Posterior cingulate gyrus (tissue), 11 donors: Measurements from ENCODE around the gene HACD3.

ENCODE experiments used
- DNase-seq, 10 donors: peaks; one replicate each; pipeline versions ENCODE4 v3.0.0 to v3.0.0-alpha.2; 2020 to 2021; ENCODE audit warnings: mixed read lengths in 3 of 10
- intact Hi-C: fragments of 100-400 bp; cut with DNase I; formaldehyde crosslinking; loops from one replicate; pipeline ENCODE4 v1.15.1; 2023

HACD3 gene, protein sequence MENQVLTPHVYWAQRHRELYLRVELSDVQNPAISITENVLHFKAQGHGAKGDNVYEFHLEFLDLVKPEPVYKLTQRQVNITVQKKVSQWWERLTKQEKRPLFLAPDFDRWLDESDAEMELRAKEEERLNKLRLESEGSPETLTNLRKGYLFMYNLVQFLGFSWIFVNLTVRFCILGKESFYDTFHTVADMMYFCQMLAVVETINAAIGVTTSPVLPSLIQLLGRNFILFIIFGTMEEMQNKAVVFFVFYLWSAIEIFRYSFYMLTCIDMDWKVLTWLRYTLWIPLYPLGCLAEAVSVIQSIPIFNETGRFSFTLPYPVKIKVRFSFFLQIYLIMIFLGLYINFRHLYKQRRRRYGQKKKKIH

DNA sequence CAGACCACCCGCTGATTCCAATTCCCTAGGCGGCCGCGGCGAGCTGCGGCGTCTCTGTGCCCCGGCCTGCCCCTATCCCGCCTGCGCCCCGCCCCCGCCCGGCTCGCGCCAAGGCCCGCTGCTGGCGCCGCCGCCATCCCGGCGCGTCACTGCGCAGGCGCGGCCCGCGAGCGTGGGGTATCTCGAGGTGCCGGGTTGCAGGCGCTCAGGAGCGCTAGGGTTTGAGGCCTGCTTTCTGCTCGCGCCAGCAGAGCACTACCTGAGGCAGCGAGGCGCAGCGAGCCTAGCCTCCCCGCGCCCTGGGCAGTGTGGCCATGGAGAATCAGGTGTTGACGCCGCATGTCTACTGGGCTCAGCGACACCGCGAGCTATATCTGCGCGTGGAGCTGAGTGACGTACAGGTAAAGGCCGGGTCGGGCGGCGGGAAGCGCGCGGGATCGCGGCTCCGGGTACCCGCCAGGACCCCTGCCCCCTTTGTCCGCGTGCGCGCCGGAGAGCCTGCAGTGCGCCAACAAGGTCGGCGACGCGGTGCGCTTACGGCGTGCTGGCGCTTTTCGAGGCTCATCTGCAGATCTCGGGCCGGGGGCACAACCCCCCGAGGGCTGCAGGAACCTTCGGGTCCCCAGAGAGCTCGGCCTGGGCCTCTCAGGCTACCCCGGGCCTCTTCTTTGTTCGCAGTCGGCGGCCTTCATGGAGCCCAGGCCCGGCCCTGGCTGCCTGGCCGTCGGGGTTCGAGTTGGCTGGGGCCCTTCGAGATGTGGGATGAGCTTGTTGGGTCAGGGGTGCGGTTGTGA is at the start of gene HACD3:
HACD3 (plus strand) TSS at position 146 of the 794 bp plus-strand sequence; CDS start at position 315, 169 bp downstream.
- intact Hi-C loops = loop anchor here (1.0 to 10.0 kb wide), 2 partner anchors 13 to 84 kb away; partner anchors contain the start of genes DPP8 and INTS14
- DNase-seq = peak; percentile 78 to 98 (median 84)

DNA sequence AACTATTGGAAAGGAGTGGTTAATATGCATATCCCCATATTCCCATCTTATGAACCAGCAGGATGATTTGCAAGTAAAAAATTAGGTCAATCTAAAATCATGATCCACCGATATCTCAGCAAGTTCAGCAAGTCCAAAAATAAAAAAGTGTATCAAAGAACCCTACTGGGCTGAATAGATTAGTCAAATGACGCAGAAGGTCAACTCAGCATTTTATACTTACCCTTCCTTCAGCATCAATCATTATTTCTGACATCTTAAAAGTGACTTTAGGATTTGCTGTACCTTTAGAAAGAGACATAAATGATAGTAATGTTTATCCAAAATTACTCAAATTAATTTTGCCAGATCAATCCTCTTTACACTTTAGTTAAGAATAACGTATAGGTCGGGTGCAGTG is 45.4 kb upstream of the HACD3 start:
- intact Hi-C loops = no loop called here
- DNase-seq = no peak

DNA sequence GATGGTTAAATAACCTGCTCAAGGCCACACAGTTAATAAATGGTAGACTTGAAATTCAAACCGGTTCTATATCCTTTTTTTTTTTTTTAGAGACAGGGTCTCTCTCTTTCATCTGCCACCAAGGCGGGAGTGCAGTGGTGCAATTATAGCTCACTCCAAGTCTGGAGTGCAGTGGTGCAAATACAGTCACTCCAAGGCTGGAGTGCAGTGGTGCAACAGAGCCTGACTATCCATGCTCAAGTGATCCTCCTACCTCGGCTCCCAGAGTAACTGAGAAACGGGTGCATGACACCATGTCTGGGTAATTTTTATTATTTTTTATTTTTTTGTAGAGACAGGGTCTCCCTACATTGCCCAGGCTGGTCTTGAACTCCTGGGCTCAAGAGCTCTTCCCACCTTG is 36.2 kb upstream of the HACD3 start:
- intact Hi-C loops = no loop called here
- no peak for DNase-seq

DNA sequence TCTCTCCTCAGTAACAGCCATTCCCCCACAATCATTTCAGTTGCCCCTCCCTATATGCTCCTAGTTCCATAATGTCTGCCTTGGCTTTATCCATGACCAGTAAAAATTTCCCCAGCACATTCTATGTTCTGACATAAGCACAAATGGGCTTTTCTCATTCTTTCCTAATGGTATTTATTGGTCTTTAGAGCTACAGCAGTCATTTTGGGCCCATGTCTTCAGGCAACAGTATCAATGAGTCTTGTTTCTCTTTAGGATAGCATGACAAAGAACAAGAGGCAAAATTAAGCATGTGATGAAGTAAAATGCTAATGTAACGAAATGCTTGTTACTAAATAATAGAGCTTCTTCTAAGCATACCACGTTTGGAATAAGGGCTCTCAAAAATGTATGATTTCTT is 20.9 kb upstream of the HACD3 start:
- intact Hi-C loops = no loop called here
- no peak for DNase-seq

GRCh38 chr15:65512189-65512588 is 18.1 kb upstream of the HACD3 start:
- no peak for DNase-seq
- intact Hi-C loops = no loop called here

DNA sequence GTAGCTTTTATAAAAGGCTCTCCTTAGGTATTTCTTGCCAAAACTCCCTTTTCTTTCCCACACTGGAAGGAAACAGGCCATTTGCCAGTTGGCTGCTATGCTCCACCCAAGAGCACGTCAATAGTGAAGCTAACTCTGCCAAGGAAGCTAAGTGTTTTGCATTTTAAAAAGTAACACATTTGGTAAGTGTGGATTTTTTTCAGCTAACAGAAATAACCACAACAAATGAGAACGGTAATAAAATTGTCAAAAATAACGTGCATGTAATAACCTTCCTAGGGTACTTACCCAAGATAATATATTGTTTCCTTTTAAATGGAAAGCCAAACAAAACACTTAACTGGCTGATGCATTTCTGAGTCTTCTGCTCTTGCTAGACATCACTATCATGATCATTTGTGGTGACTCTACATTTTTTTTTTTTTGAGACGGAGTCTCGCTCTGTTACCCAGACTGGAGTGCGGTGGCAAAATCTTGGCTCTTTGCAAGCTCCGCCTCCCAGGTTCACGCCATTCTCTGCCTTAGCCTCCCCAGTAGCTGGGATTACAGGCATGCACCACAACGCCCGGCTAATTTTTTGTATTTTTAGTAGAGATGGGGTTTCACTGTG is 17.4 kb upstream of the HACD3 start:
- intact Hi-C loops = no loop called here
- peak in 6 of 10 donors; percentile 24 to 91 (median 46) for DNase-seq

DNA sequence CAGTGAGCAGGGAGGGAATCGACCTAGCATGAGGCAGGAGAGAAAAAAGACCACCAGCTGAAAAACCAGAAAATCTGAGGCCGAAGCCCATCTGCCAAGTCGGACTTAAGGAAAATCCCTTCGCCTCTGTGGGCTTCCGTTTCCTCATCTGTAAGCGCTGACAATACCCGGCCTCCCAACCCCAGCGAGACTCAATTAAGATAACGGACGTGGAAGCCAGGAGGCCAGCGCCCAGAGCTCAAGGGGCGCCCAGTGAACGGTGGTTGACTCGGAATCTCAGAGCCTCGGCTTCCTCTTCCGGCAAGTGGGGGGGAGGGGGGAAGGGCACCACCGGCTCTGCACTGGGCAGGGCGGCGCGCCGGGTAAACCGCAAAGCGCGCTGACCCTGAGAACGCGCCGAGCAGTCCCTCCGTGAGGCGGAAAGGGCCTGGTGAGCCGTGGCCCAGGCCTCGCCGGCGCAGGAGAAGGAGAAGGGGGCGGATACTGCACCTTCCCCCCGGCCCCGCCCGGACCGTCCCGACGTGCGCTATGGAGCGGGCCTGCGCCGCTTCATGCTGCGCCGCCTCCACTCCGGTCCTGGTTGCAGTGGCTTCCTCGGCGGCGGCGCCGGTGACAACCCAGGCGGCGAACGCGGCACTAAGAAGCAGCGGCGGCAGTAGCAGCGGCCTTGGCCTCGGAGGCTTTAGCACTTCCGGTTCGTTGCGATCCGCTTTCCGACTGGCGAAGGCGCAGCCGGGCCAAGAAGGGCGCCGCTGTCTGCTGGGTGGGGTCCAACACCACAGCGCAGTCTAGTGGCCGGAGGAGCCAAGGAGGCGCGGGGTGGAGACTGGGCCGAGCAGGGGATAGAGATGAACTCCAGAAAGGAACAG is 13.0 kb upstream of the HACD3 start, which contains the start of gene DPP8:
DPP8 (minus strand) TSS at position 693 of the 869 bp plus-strand sequence. CDS start 5,136 bp downstream, outside the sequence.
- intact Hi-C loops = loop anchor here (1.0 kb wide), 1 partner anchor 13 kb away; the partner anchor contains the start of gene HACD3
- DNase-seq = peak; percentile 91 to 99 (median 96)

DNA sequence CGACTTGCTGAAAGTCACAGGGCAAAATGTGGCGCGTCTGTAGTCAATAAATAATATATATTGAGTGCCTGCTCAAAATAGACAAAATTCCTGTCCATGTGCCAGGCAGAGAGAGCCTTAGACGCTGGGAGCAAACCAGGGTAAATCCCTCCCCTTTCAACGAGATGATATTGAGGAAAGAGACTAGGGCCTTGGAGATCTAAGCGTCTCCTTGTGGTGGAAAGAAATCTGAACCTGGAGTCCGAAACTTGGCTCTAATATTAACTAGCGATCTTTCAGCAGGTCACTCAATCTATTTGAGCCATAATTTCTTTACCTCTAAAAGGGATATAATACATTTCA is 12.4 kb upstream of the HACD3 start:
- intact Hi-C loops = loop anchor here (1.0 kb wide), 1 partner anchor 12 kb away; the partner anchor contains the start of gene HACD3
- no peak for DNase-seq

DNA sequence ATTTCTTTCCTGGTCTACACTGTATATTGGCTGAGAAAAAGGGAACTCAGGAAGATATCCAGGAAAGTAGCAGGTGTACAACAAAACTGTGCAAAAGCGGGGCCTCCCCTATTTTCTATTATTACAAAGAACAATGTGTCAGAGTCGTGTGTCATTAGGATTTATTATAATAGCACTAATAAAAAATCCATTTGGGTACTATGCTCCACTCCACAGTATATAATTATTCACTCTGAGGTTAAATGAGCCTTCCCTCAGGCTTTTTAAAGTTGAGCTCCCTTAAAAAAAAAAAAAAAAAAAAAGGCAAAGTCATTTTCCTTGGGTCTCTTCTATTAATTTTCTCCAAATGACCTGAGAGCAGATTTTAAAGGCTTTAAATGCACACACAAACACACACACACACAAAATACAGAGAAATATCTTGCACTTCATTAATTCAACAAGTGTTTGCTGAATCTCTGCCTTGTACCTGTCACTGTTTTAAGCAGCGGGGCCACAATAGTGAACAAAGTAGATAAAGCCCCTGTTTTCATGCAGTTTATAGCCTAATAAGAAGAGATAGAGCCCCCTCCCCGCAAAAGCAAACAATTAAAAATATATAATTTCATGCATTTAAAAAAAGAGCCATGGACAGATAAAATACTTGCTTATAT is 11.5 kb upstream of the HACD3 start:
- no peak for DNase-seq
- intact Hi-C loops = no loop called here

- no peak for DNase-seq
Observed at GRCh38 chr15:65521350-65521749, 8.9 kb upstream of the HACD3 start.

GRCh38 chr15:65524226-65524625 is 6.0 kb upstream of the HACD3 start:
- intact Hi-C loops = no loop called here
- no peak for DNase-seq

More at GRCh38 chr15:65521350-65521749, 8.9 kb upstream of the HACD3 start:
- intact Hi-C loops = no loop called here

DNA sequence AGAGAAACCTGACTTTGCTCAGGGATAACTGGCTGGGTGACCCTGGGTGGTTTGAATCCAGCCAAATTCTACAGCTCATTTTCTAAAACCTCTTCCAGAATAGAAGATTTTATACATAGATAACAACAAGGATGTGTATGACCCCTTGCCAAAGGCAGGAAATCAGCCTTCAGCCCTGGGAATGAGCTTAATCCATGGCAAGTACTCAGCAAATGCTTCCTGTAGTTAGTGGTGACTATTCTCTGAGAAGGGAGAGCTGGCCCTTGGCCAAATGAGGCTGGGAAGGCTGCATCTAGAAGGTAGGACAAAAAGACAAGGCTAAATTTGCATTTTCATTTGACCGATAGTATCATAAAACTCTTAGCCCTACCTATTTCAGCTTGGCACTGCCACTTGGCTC is 4.6 kb upstream of the HACD3 start:
- intact Hi-C loops = no loop called here
- DNase-seq = peak in 3 of 10 donors; percentile 27 to 69 (median 40)

DNA sequence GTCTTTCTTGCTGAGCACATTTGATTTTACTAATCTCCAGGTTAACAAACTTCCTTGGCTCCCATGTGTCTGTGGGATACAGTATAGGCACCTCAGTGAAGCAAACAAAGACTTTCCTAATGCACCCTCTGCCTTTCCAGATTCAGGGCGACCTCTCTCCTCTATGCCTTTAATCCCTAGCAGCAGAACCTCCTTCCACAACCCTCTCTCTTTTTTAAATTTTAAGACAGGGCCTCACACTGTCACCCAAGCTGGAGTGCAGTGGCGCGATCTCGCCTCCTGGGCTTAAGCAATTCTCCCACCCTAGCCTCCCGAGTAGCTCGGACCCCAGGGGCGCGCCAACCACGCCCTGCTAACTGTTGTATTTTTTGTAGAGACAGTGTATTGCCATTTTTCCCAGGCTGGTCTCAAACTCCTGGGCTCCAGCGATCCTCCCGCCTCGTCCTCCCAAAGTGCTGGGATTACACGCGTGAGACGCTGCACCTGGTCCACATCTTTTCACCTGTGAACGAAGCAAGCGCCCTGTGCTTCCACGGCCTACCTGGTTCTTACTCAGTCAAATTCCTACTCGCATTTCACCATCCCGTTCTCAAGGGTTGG is 1.7 kb upstream of the HACD3 start:
- DNase-seq = peak in 2 of 10 donors; percentile 33 to 57
- intact Hi-C loops = no loop called here

DNA sequence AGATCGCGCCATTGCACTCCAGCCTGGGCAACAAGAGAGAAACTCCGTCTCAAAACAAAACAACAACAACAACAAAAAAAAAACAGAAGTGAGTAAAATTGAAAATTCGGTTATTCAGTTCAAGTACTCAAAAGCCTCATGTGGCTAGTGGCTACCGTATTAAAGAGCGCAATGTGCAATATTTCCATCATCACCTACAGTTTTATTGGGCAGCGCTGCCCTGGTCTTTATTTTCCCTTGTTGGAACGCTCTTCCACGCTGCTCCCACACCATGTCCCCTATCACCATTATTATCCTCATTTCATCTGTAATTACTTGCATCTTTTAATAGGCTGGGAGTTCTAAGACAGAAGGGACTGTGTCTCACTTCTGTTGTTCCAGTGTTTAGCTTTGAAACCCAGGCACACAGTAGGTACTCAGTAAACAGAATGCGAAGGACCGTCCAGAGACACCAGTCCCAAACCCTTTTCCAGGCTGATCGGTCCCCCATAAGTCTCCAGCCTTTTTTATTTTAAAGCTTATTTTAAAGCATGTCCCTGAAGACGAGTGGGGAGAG is 423 bp upstream of the HACD3 start:
- DNase-seq = no peak
- intact Hi-C loops = loop anchor here (1.0 to 10.0 kb wide), 2 partner anchors 13 to 85 kb away; partner anchors contain the start of genes DPP8 and INTS14

GRCh38 chr15:65532738-65533051 is 2.4 kb downstream of the HACD3 start:
- intact Hi-C loops = loop anchor here (10.0 kb wide), 1 partner anchor 82 kb away; the partner anchor contains the start of gene INTS14
- no peak for DNase-seq

DNA sequence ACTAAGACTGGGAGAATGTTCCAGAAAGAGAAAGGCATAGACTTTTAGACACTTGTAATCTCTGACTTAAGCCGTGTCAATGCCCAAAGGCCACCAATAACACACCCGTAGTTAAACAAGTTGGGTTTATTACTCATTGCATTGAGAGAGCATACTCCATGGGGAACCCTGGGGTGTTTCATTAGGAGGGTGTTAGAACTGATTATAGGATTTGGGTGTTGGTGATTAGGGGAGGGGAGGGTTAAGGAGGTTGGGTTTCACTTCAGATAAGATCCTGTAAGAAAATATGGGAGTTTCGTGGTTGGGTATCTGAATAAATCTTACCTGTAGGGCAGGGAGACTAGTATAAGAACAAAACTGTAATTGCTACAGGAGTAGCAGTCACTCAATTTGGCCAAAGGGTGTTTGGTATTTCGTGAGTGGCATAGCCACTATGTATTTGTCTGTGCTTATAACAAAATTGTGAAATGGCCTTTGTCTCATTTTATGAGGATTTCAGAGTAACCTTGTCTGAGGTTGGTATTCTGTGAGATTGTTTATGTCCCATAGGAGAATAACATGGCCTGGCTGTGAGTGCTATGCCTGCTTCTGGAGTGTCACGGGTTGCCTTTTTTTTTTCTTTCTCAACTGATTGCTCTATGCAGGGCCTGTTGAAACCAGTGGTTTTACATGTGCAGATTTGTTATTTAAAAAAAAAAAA is 2.9 kb downstream of the HACD3 start:
- intact Hi-C loops = loop anchor here (10.0 kb wide), 1 partner anchor 82 kb away; the partner anchor contains the start of gene INTS14

GRCh38 chr15:65535192-65535591 is 4.9 kb downstream of the HACD3 start:
- no peak for DNase-seq
- intact Hi-C loops = loop anchor here (10.0 kb wide), 1 partner anchor 80 kb away; the partner anchor contains the start of gene INTS14

More for the DNA sequence above, 2.9 kb downstream of the HACD3 start:
- DNase-seq = no peak

DNA sequence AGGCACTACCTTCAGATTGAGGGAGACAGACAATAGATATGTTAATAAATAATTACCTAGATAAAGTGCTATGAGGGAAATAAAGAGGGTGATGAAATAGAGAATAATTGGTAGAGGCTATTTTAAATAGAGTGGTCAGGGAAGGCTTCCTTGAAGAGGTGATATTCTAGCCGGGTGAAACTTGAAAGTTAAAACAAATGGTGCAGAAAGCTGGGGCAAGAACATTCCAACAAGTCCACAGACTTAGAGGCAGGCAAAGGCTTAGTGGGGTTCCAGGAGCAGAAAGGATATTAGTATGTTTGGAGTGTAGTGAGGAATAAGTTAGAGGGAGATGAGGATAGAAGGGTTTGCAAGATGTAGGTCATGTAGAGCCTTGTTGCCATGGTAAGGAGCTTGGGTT is 10.1 kb downstream of the HACD3 start:
- DNase-seq = no peak
- intact Hi-C loops = no loop called here
